Measurements from ENCODE around the gene LZTS2.

The LZTS2 gene

GRCh38 chr10:101056365-101057151, 57.0 kb downstream of the LZTS2 start:
- DNase-seq: no peak

All from NCI-H2081 treated with DMSO at 0.1 percent for 48 hours (cell line).